ENCODE measurements around the gene SCRN1. TPM values are rescaled to one million over a fixed set of nuclear protein-coding genes. Genes with fewer than 3 reads are reported as not detected.

Gene SCRN1
- total RNA-seq, 1 experiment from 2014 or later: 96.2 TPM

DNA sequence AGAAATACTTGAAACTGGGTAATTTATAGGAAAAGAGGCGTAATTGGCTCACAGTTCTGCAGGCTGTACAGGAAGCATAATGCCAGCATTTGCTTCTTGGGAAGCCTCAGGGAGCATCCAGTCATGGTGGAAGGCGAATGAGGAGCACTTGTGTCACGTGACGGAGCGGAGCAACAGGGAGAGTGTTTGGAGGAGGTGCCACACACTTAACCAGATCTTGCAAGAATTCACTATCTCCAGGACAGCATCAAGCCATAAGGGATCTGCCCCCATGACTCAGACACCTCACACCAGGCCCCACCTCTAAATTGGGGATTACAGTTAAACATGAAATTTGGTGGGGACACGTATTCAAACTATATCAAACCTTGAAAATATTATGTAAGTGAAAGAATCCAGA lies 94.0 kb downstream of the SCRN1 start (continued):
- TF ChIP-seq, protein P1, sequence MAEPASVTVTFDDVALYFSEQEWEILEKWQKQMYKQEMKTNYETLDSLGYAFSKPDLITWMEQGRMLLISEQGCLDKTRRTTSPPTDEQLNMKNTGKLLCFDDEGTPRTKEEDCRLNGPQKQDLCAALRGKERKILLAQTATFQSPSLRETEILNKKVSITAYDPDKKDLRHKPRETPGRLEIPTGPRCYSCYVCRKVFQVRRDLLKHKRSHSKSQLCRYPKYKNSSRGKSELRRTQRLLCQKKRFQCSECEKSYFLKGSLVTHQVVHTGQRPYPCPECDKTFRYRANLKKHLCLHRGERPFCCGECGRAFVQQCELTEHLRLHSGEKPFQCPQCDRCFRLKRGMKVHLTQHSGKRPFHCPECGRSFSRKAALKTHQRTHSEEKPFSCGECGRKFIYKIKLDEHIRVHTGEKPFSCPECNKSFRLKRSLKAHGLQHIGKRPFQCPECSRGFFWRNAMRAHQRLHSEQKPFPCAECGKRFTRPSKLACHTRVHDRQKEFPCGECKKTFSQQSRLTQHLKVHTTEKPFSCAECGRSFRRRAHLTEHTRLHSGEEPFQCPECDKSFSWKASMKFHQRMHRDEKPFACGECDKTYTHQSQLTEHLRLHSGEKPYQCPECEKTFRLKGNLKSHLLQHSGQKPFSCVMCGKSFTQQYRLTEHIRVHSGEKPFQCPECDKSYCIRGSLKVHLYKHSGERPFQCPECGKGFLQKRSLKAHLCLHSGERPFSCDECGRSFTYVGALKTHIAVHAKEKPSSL (CRISPR knock-in tag; conservative IDR thresholded peaks at IDR 0.05): no peak

DNA sequence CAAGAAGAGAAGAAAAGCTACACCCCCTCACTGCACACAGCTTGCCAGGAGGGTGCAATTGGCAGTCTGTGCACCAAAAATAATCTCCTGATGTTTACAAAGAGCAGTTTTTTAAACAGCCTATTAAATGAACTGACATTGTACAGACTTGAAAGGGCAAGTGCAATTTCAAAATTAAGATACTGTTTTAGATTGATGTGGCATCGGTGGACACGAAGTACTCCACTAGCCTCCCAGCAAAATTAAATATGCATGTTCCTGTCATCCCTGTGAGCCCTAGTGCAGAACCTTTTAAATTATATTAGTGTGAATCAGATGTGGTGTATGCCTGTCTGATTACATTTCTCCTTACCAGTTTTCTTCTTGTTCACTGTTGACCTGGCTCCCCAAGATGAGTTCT lies 95.3 kb downstream of the SCRN1 start:
- TF ChIP-seq NR3C1 (CRISPR knock-in tag; conservative IDR thresholded peaks at IDR 0.05; ENCODE audit: low read depth) (no peak), HMGA2 (CRISPR knock-in tag; IDR thresholded peaks at IDR 0.05) (no peak), EMX1 (CRISPR knock-in tag; IDR thresholded peaks at IDR 0.05) (no peak), NFE2L1 (CRISPR knock-in tag; IDR thresholded peaks at IDR 0.05) (no peak), PRRX2 (CRISPR knock-in tag; IDR thresholded peaks at IDR 0.05) (no peak), NR2C2 (CRISPR knock-in tag; IDR thresholded peaks at IDR 0.05) (no peak), CREM (CRISPR knock-in tag; IDR thresholded peaks at IDR 0.05) (no peak), ZBTB21 (CRISPR knock-in tag; IDR thresholded peaks at IDR 0.05; ENCODE audit: borderline replicate concordance) (no peak), IRF2 (CRISPR knock-in tag; IDR thresholded peaks at IDR 0.05; ENCODE audit: borderline replicate concordance, low read depth) (no peak), ZNF317 (CRISPR knock-in tag; IDR thresholded peaks at IDR 0.05; ENCODE audit: borderline replicate concordance, low read depth) (no peak), JUN (CRISPR knock-in tag; IDR thresholded peaks at IDR 0.05) (no peak), GTF2I (CRISPR knock-in tag; conservative IDR thresholded peaks at IDR 0.05) (no peak), GRHL2 (CRISPR knock-in tag; IDR thresholded peaks at IDR 0.05; ENCODE audit: insufficient replicate concordance, severe bottlenecking) (no peak)
- TF ChIP-seq, protein P2, sequence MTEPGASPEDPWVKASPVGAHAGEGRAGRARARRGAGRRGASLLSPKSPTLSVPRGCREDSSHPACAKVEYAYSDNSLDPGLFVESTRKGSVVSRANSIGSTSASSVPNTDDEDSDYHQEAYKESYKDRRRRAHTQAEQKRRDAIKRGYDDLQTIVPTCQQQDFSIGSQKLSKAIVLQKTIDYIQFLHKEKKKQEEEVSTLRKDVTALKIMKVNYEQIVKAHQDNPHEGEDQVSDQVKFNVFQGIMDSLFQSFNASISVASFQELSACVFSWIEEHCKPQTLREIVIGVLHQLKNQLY (CRISPR knock-in tag; IDR thresholded peaks at IDR 0.05): no peak
- TF ChIP-seq, protein P3, sequence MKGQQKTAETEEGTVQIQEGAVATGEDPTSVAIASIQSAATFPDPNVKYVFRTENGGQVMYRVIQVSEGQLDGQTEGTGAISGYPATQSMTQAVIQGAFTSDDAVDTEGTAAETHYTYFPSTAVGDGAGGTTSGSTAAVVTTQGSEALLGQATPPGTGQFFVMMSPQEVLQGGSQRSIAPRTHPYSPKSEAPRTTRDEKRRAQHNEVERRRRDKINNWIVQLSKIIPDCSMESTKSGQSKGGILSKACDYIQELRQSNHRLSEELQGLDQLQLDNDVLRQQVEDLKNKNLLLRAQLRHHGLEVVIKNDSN (CRISPR knock-in tag; IDR thresholded peaks at IDR 0.05): no peak
- TF ChIP-seq, protein P1 (CRISPR knock-in tag; conservative IDR thresholded peaks at IDR 0.05): no peak
- TF ChIP-seq, protein P4, sequence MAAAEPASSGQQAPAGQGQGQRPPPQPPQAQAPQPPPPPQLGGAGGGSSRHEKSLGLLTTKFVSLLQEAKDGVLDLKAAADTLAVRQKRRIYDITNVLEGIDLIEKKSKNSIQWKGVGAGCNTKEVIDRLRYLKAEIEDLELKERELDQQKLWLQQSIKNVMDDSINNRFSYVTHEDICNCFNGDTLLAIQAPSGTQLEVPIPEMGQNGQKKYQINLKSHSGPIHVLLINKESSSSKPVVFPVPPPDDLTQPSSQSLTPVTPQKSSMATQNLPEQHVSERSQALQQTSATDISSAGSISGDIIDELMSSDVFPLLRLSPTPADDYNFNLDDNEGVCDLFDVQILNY (CRISPR knock-in tag; IDR thresholded peaks at IDR 0.05): no peak
- TF ChIP-seq, protein P5, sequence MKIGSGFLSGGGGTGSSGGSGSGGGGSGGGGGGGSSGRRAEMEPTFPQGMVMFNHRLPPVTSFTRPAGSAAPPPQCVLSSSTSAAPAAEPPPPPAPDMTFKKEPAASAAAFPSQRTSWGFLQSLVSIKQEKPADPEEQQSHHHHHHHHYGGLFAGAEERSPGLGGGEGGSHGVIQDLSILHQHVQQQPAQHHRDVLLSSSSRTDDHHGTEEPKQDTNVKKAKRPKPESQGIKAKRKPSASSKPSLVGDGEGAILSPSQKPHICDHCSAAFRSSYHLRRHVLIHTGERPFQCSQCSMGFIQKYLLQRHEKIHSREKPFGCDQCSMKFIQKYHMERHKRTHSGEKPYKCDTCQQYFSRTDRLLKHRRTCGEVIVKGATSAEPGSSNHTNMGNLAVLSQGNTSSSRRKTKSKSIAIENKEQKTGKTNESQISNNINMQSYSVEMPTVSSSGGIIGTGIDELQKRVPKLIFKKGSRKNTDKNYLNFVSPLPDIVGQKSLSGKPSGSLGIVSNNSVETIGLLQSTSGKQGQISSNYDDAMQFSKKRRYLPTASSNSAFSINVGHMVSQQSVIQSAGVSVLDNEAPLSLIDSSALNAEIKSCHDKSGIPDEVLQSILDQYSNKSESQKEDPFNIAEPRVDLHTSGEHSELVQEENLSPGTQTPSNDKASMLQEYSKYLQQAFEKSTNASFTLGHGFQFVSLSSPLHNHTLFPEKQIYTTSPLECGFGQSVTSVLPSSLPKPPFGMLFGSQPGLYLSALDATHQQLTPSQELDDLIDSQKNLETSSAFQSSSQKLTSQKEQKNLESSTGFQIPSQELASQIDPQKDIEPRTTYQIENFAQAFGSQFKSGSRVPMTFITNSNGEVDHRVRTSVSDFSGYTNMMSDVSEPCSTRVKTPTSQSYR (CRISPR knock-in tag; IDR thresholded peaks at IDR 0.05): no peak
- TF ChIP-seq, protein P6, sequence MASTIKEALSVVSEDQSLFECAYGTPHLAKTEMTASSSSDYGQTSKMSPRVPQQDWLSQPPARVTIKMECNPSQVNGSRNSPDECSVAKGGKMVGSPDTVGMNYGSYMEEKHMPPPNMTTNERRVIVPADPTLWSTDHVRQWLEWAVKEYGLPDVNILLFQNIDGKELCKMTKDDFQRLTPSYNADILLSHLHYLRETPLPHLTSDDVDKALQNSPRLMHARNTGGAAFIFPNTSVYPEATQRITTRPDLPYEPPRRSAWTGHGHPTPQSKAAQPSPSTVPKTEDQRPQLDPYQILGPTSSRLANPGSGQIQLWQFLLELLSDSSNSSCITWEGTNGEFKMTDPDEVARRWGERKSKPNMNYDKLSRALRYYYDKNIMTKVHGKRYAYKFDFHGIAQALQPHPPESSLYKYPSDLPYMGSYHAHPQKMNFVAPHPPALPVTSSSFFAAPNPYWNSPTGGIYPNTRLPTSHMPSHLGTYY (CRISPR knock-in tag; IDR thresholded peaks at IDR 0.05): no peak
- TF ChIP-seq, protein P7, sequence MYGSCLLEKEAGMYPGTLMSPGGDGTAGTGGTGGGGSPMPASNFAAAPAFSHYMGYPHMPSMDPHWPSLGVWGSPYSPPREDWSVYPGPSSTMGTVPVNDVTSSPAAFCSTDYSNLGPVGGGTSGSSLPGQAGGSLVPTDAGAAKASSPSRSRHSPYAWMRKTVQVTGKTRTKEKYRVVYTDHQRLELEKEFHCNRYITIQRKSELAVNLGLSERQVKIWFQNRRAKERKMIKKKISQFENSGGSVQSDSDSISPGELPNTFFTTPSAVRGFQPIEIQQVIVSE (CRISPR knock-in tag; IDR thresholded peaks at IDR 0.05; ENCODE audit: borderline replicate concordance): no peak
- DNase-seq (ENCODE audit: low spot score): no peak
- no peaks in the 10 kb centered on the region for H3K27me3 Mint-ChIP-seq (ENCODE audit: low read depth)
- peaks cover 42% of the 10 kb centered on the region for H3K36me3 Mint-ChIP-seq
- POLR2A ChIA-PET: no interaction called here
- CTCF ChIA-PET: interaction anchor here (0.6 kb wide), 1 partner anchor 147 kb away, joined by 4 read pairs; no protein-coding TSS in a partner anchor
- no peak overlapping the region for H3K27ac Mint-ChIP-seq
- H3K4me3 Mint-ChIP-seq: no peak overlapping the region
- H3K4me1 Mint-ChIP-seq: no peaks in the 10 kb centered on the region
- no peak for ATAC-seq
- peaks cover 28% of the 10 kb centered on the region for H3K9me3 Mint-ChIP-seq
